Measurements from ENCODE around the gene MAP4. TPM values are rescaled to one million over a fixed set of nuclear protein-coding genes. Genes with fewer than 3 reads are reported as not detected.

Gene MAP4
- total RNA-seq, 4 donors from 2014 or later: 239 to 338 (median 284) TPM

DNA sequence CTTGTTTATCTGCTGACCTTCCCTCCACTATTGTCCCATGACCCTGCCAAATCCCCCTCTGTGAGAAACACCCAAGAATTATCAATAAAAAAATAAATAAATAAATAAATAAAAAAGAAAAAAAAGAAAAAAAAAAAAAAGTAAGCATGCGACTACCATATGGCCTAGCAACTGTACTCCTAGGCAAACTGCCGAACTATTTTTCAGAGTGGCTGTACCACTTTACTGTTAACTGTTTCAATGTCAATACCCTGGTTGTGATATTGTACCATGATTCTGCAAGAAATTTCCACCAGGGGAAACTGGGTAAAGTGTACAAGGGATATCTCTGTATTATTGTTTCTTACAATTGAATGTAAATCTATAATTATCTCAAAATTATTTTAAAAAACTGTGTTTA, 41.3 kb upstream of the MAP4 start:
- peaks cover 21 to 39% (median 30%) of the 10 kb centered on the region in 4 donors for H3K4me1 ChIP-seq
- H3K9me3 ChIP-seq: no peaks in the 10 kb centered on the region
- DNase-seq (ENCODE audit: extremely low spot score): no peak
- intact Hi-C loops (cut with DNase I): no loop called here
- WGBS: 61% methylated on average over 2 of the region's 2 CpGs
- no peak for TF ChIP-seq EP300 (IDR thresholded peaks at IDR 0.05)
- H3K27me3 ChIP-seq: no peaks in the 10 kb centered on the region
- H3K4me3 ChIP-seq: no peak overlapping the region
- no peak overlapping the region for H3K27ac ChIP-seq (replicated peaks in 1 of 4)
- no peaks in the 10 kb centered on the region for H3K36me3 ChIP-seq

- Histone ChIP-seq H3K4me3 (no peak overlapping the region), H3K9me3 (no peaks in the 10 kb centered on the region), H3K4me1 (peaks cover 5 to 17% (median 13%) of the 10 kb centered on the region in 4 donors), H3K27me3 (no peaks in the 10 kb centered on the region), H3K27ac (replicated peaks in 1 of 4) (no peak overlapping the region), H3K36me3 (peaks cover 0 to 20% (median 14%) of the 10 kb centered on the region in 4 donors)
- TF ChIP-seq EP300 (IDR thresholded peaks at IDR 0.05) (no peak), POLR2AphosphoS5 (IDR thresholded peaks at IDR 0.05) (no peak), CTCF (IDR thresholded peaks at IDR 0.05) (no peak), POLR2A (IDR thresholded peaks at IDR 0.05; ENCODE audit: low read depth) (no peak)
- intact Hi-C loops (cut with DNase I): no loop called here
- DNase-seq (ENCODE audit: extremely low spot score): no peak
Measured at GRCh38 chr3:48047841-48048464, 31.7 kb upstream of the MAP4 start.

DNA sequence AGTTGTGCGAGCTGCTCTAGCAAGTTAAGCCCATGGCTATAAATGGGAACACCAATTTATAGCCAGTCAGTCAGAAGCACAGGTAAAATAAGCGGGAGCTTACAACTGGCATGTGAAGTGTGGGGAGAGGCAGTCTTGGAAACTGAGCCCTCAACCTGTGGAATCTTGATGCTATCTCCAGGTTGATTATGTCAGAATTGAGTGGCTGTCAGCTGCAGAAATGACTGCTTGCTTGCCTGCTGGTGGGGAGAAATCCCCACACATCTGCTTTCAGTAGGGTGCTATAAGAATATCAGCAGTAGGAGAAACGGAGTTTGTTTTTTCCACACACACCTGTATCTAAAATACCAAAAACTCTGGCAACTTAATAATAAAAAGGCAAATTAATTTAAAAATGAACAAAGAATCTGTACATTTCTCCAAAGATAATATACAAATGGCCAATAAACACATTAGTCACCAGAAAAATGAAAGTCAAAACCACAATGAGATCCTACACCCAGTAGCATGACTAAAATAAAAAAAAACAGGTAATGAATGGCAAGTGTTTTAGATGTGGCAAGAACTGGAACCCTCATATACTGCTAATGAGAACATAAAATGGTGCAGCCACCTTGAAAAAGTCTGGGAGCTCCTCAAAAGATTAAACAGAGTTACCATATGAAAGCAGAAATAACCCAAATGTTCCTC, 26.0 kb upstream of the MAP4 start:
- intact Hi-C loops (cut with DNase I): no loop called here
- DNase-seq (ENCODE audit: extremely low spot score): no peak
- H3K27me3 ChIP-seq: no peaks in the 10 kb centered on the region
- H3K4me1 ChIP-seq: peaks cover 23 to 52% (median 39%) of the 10 kb centered on the region in 4 donors
- 88% methylated on average over 3 of the region's 3 CpGs for WGBS
- TF ChIP-seq CTCF (IDR thresholded peaks at IDR 0.05): no peak
- no peak for TF ChIP-seq POLR2AphosphoS5 (IDR thresholded peaks at IDR 0.05)
- TF ChIP-seq EP300 (IDR thresholded peaks at IDR 0.05): no peak
- no peak for TF ChIP-seq POLR2A (IDR thresholded peaks at IDR 0.05; ENCODE audit: low read depth)
- H3K27ac ChIP-seq (replicated peaks in 1 of 4): no peak overlapping the region
- no peaks in the 10 kb centered on the region for H3K36me3 ChIP-seq
- no peaks in the 10 kb centered on the region for H3K9me3 ChIP-seq
- no peak overlapping the region for H3K4me3 ChIP-seq

DNA sequence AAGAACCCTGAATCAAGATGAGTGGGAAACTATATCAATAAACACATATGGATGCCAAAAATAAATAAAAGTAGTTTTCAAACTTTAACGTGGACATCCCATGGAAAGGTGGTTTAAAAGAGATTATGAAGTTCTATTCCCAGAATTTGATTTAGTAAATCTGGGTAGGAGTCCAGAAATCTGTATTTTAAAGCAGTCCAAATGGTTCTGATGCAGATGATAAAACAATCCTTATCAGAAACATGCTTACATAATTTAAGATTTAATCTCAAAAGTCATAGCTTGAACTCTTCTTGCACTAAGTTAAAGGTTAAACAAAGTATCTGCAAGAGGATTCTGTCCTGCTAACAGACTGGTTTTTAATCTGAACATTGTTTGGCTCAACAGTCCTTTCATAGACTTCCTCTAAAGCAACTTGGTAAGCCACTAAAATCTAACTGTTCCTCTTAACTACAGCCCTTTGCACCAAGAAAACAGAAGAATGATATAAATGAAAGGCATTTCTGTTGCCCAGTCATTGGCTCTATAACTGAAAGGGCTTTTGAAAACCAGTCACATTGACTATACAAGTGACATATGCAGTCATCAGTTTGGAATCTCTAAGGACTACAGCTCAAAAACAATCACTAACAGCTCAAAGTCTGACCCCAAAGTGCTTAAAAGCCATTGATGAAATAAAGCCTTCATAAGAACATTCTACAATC, 23.4 kb upstream of the MAP4 start:
- no peaks in the 10 kb centered on the region for H3K27me3 ChIP-seq
- H3K9me3 ChIP-seq: no peaks in the 10 kb centered on the region
- peaks cover 44 to 76% (median 60%) of the 10 kb centered on the region in 4 donors for H3K4me1 ChIP-seq
- 0% methylated on average over 1 of the region's 1 CpG for WGBS
- H3K36me3 ChIP-seq: no peaks in the 10 kb centered on the region
- TF ChIP-seq CTCF (IDR thresholded peaks at IDR 0.05) (no peak), EP300 (IDR thresholded peaks at IDR 0.05) (no peak)
- no peak overlapping the region for H3K4me3 ChIP-seq
- peak overlapping the region; percentile 60 to 72 (median 67) for H3K27ac ChIP-seq (replicated peaks in 1 of 4)
- no peak for DNase-seq (ENCODE audit: extremely low spot score)
- intact Hi-C loops (cut with DNase I): no loop called here

- intact Hi-C loops (cut with DNase I): no loop called here
- TF ChIP-seq POLR2AphosphoS5 (IDR thresholded peaks at IDR 0.05) (no peak), CTCF (IDR thresholded peaks at IDR 0.05) (no peak), POLR2A (IDR thresholded peaks at IDR 0.05; ENCODE audit: low read depth) (no peak), EP300 (IDR thresholded peaks at IDR 0.05) (no peak)
- Histone ChIP-seq H3K4me1 (peaks cover 50 to 83% (median 66%) of the 10 kb centered on the region in 4 donors), H3K27ac (replicated peaks in 1 of 4) (peak overlapping the region; percentile 60 to 72 (median 67)), H3K9me3 (no peaks in the 10 kb centered on the region), H3K36me3 (no peaks in the 10 kb centered on the region), H3K27me3 (no peaks in the 10 kb centered on the region), H3K4me3 (no peak overlapping the region)
- WGBS: 48% methylated on average over 6 of the region's 6 CpGs
- no peak for DNase-seq (ENCODE audit: extremely low spot score)
Measured at GRCh38 chr3:48038971-48039481, 22.8 kb upstream of the MAP4 start.

All from esophagus muscularis mucosa (tissue), 4 donors.